Neural cell (in vitro differentiated cells): ENCODE results near the gene DLG2. TPM values are rescaled to one million over a fixed set of nuclear protein-coding genes. Genes with fewer than 3 reads are reported as not detected.

Source experiments
- H2AFZ ChIP-seq: fragments of 200-600, 300-800 bp; sonication (generic), shearing (Covaris generic); 2 replicates; pipeline ENCODE4 v1.6.0; 2014; ENCODE audit warnings: low read depth, mild to moderate bottlenecking, antibody characterized with exemption, low read length, moderate library complexity
- H3F3A ChIP-seq: fragments of 200-600 bp; shearing (Covaris generic); 2 replicates; pipeline ENCODE4 v1.6.1; 2016; ENCODE audit warnings: mild to moderate bottlenecking, moderate library complexity, mixed read lengths, antibody characterized with exemption, low read length; ENCODE audit not compliant: insufficient read depth, poor library complexity, severe bottlenecking
- H3K27ac ChIP-seq: fragments of 200-600, 300-800 bp; sonication (generic), shearing (Covaris generic); 2 replicates; pipeline ENCODE4 v1.5.1; 2014; ENCODE audit warnings: mild to moderate bottlenecking, low read length, moderate library complexity
- H3K27me3 ChIP-seq: fragments of 300-800, 200-600 bp; sonication (generic), shearing (Covaris generic); 2 replicates; pipeline ENCODE4 v1.6.0; 2014; ENCODE audit warnings: mild to moderate bottlenecking, low read depth, low read length, moderate library complexity; ENCODE audit not compliant: insufficient read depth
- H3K36me3 ChIP-seq: fragments of 300-800, 200-600 bp; sonication (generic), shearing (Covaris generic); 2 replicates; pipeline ENCODE4 v1.5.1; 2014; ENCODE audit warnings: mild to moderate bottlenecking, antibody characterized with exemption, low read length, moderate library complexity; ENCODE audit not compliant: insufficient read depth
- H3K4me2 ChIP-seq: fragments of 300-800, 200-600 bp; sonication (generic), shearing (Covaris generic); 2 replicates; pipeline ENCODE4 v1.6.0; 2014; ENCODE audit warnings: mild to moderate bottlenecking, low read length
- H3K4me3 ChIP-seq: fragments of 300-800, 200-600 bp; sonication (generic), shearing (Covaris generic); 2 replicates; pipeline ENCODE4 v1.5.1; 2014; ENCODE audit warnings: mild to moderate bottlenecking, low read length, moderate library complexity
- H3K79me2 ChIP-seq: fragments of 200-600 bp; shearing (Covaris generic); replicated peaks from 2 replicates; pipeline ENCODE4 v1.6.0; 2014; ENCODE audit warnings: mild to moderate bottlenecking, low read length, moderate library complexity; ENCODE audit not compliant: insufficient read depth
- H3K9ac ChIP-seq: fragments of 300-800, 200-600 bp; sonication (generic), shearing (Covaris generic); 2 replicates; pipeline ENCODE4 v1.6.1; 2016; ENCODE audit warnings: mild to moderate bottlenecking, low read length, mixed read lengths
- H3K9me2 ChIP-seq: fragments of 200-600 bp; shearing (Covaris generic); 2 replicates; pipeline ENCODE4 v1.6.1; 2016; ENCODE audit warnings: mild to moderate bottlenecking, low read length, mixed read lengths; ENCODE audit not compliant: insufficient read depth
- H3K9me3 ChIP-seq: fragments of 200-600, 300-800 bp; sonication (generic), shearing (Covaris generic); 2 replicates; pipeline ENCODE4 v1.6.1; 2016; ENCODE audit warnings: mild to moderate bottlenecking, mixed run types, low read length, moderate library complexity, mixed read lengths
- H4K20me1 ChIP-seq: fragments of 200-600 bp; shearing (Covaris generic); 2 replicates; pipeline ENCODE4 v1.6.1; 2016; ENCODE audit warnings: mild to moderate bottlenecking, mixed run types; ENCODE audit not compliant: insufficient read depth
- CTCF ChIP-seq: fragments of 450-650 bp; IDR thresholded peaks from 2 replicates; pipeline ENCODE4 v1.5.1; 2014; ENCODE audit warnings: antibody characterized with exemption, mild to moderate bottlenecking, moderate library complexity; ENCODE audit not compliant: poor library complexity, severe bottlenecking
- EP300 ChIP-seq: fragments of 450-650 bp; conservative IDR thresholded peaks from 2 replicates; pipeline ENCODE4 v1.6.1; 2014; ENCODE audit warnings: antibody characterized with exemption, mild to moderate bottlenecking, moderate library complexity; ENCODE audit not compliant: poor library complexity, severe bottlenecking
- EZH2 ChIP-seq: fragments of 200-600, 300-800 bp; shearing (Covaris generic), sonication (generic); IDR thresholded peaks from 2 replicates; pipeline ENCODE4 v1.6.1; 2014; ENCODE audit warnings: antibody characterized with exemption, low read length, borderline replicate concordance, mild to moderate bottlenecking; ENCODE audit not compliant: insufficient read depth, poor library complexity, severe bottlenecking
- MXI1 ChIP-seq: fragments of 450-650 bp; conservative IDR thresholded peaks from 2 replicates; pipeline ENCODE4 v1.6.1; 2014; ENCODE audit warnings: antibody characterized with exemption, mild to moderate bottlenecking; ENCODE audit not compliant: poor library complexity, severe bottlenecking
- POLR2AphosphoS5 ChIP-seq: IDR thresholded peaks from 2 replicates; pipeline ENCODE4 v1.6.1; 2012
- RAD21 ChIP-seq: fragments of 450-650 bp; conservative IDR thresholded peaks from 2 replicates; pipeline ENCODE4 v1.6.1; 2014; ENCODE audit warnings: antibody characterized with exemption, mild to moderate bottlenecking, moderate library complexity
- REST ChIP-seq: IDR thresholded peaks from 2 replicates; pipeline ENCODE4 v1.6.1; 2012; ENCODE audit warnings: borderline replicate concordance
- SMC3 ChIP-seq: fragments of 450-650 bp; conservative IDR thresholded peaks from 2 replicates; pipeline ENCODE4 v1.6.1; 2014; ENCODE audit warnings: antibody characterized with exemption, mild to moderate bottlenecking, moderate library complexity; ENCODE audit not compliant: poor library complexity
- TAF1 ChIP-seq: IDR thresholded peaks from 2 replicates; pipeline ENCODE4 v1.6.1; 2012; ENCODE audit warnings: low read depth
- polyA plus RNA-seq: library from polyadenylated mRNA; depleted of rRNA; stranded (reverse); fragments of >200 nt; gene quantifications from 2 replicates; pipeline ENCODE4 v1.2.3, GENCODE V29; 2014

DLG2 gene
- polyA plus RNA-seq, 1 donor from 2014 or later: 179 TPM

GRCh38 chr11:83818349-83818748 is 1808.8 kb downstream of the DLG2 start:
- Histone ChIP-seq H3K27me3 (no peaks in the 10 kb centered on the region), H4K20me1 (no peaks in the 10 kb centered on the region), H3K9me2 (no peaks in the 10 kb centered on the region), H3K36me3 (no peaks in the 10 kb centered on the region), H3K4me2 (no peak overlapping the region), H3K4me3 (no peak overlapping the region), H3K9me3 (no peaks in the 10 kb centered on the region), H2AFZ (no peak overlapping the region), H3K9ac (no peak overlapping the region), H3K79me2 (no peaks in the 10 kb centered on the region), H3F3A (no peaks in the 10 kb centered on the region), H3K27ac (no peak overlapping the region)
- TF ChIP-seq POLR2AphosphoS5 (no peak), RAD21 (no peak), EP300 (no peak), CTCF (no peak), EZH2 (no peak), SMC3 (no peak), TAF1 (no peak), MXI1 (no peak), REST (no peak)

- Histone ChIP-seq H3K9me2 (no peaks in the 10 kb centered on the region), H4K20me1 (no peaks in the 10 kb centered on the region), H3K4me3 (no peak overlapping the region), H3K27me3 (no peaks in the 10 kb centered on the region), H3K9ac (no peak overlapping the region), H3K9me3 (no peaks in the 10 kb centered on the region), H3K36me3 (no peaks in the 10 kb centered on the region), H3K27ac (peak overlapping the region; percentile 8), H3F3A (no peaks in the 10 kb centered on the region), H3K79me2 (no peaks in the 10 kb centered on the region), H3K4me2 (no peak overlapping the region), H2AFZ (no peak overlapping the region)
- peak; percentile 94 for TF ChIP-seq SMC3
- TF ChIP-seq EP300: no peak
- peak; percentile 89 for TF ChIP-seq CTCF
- TF ChIP-seq TAF1: no peak
- no peak for TF ChIP-seq POLR2AphosphoS5
- TF ChIP-seq RAD21: peak; percentile 95
- no peak for TF ChIP-seq REST
These were observed 1810.5 kb downstream of the DLG2 start for GRCh38 chr11:83816572-83817187.
